Neural progenitor cell (in vitro differentiated cells): ENCODE data around the gene PFDN6. TPM values are rescaled to one million over a fixed set of nuclear protein-coding genes. Genes with fewer than 3 reads are reported as not detected.

Experiments used
- DNase-seq: peaks from one replicate; pipeline ENCODE4 v3.0.0-alpha.2; 2016; ENCODE audit warnings: low spot score
- H2AFZ ChIP-seq: fragments of 200-600 bp; sonication (generic); replicated peaks from 2 replicates; pipeline ENCODE4 v1.6.1; 2016; ENCODE audit warnings: antibody characterized with exemption
- H3F3A ChIP-seq: fragments of 200-600 bp; sonication (generic); 2 replicates; pipeline ENCODE4 v1.6.1; 2016; ENCODE audit warnings: antibody characterized with exemption, low read depth
- H3K27ac ChIP-seq: fragments of 200-600 bp; sonication (generic); 2 replicates; pipeline ENCODE4 v1.5.1; 2016; ENCODE audit warnings: mild to moderate bottlenecking
- H3K27me3 ChIP-seq: fragments of 200-600 bp; sonication (generic); 2 replicates; pipeline ENCODE4 v1.6.1; 2016; ENCODE audit warnings: mild to moderate bottlenecking, moderate library complexity
- H3K36me3 ChIP-seq: fragments of 200-600 bp; sonication (generic); 2 replicates; pipeline ENCODE4 v1.5.1; 2016
- H3K4me1 ChIP-seq: fragments of 200-600 bp; sonication (generic); 2 replicates; pipeline ENCODE4 v1.6.1; 2016; ENCODE audit warnings: mixed run types
- H3K4me2 ChIP-seq: fragments of 200-600 bp; sonication (generic); 2 replicates; pipeline ENCODE4 v1.6.1; 2016
- H3K4me3 ChIP-seq: fragments of 200-600 bp; sonication (generic); 2 replicates; pipeline ENCODE4 v1.5.1; 2016
- H3K79me2 ChIP-seq: fragments of 200-600 bp; sonication (generic); 2 replicates; pipeline ENCODE4 v1.6.1; 2016; ENCODE audit warnings: low read depth
- H3K9ac ChIP-seq: fragments of 200-600 bp; sonication (generic); 2 replicates; pipeline ENCODE4 v1.6.1; 2016
- H3K9me3 ChIP-seq: fragments of 200-600 bp; sonication (generic); 2 replicates; pipeline ENCODE4 v1.5.1; 2016; ENCODE audit warnings: low read depth
- H4K20me1 ChIP-seq: fragments of 200-600 bp; sonication (generic); 2 replicates; pipeline ENCODE4 v1.6.1; 2016; ENCODE audit warnings: low read depth
- H3K27ac Mint-ChIP-seq: 3 replicates; pipeline ENCODE4 v1.8.0; 2021; ENCODE audit warnings: mixed read lengths
- H3K27me3 Mint-ChIP-seq: 2 replicates; pipeline ENCODE4 v1.8.0; 2022; ENCODE audit warnings: low read depth, mild to moderate bottlenecking, inconsistent platforms, moderate library complexity, mixed read lengths; ENCODE audit not compliant: insufficient read depth
- H3K36me3 Mint-ChIP-seq: 3 replicates; pipeline ENCODE4 v1.8.0; 2021; ENCODE audit warnings: mixed read lengths
- H3K4me1 Mint-ChIP-seq: 3 replicates; pipeline ENCODE4 v1.8.0; 2021; ENCODE audit warnings: mixed read lengths
- H3K4me3 Mint-ChIP-seq: 3 replicates; pipeline ENCODE4 v1.8.0; 2021; ENCODE audit warnings: mild to moderate bottlenecking, moderate library complexity, mixed read lengths
- H3K9me3 Mint-ChIP-seq: 3 replicates; pipeline ENCODE4 v1.8.0; 2020; ENCODE audit warnings: mixed read lengths
- CTCF ChIP-seq: fragments of 200-600 bp; sonication (generic); IDR thresholded peaks from 2 replicates; pipeline ENCODE4 v1.5.1; 2017; ENCODE audit warnings: antibody characterized with exemption, mild to moderate bottlenecking
- EZH2 ChIP-seq: fragments of 200-600 bp; sonication (generic); IDR thresholded peaks from 2 replicates; pipeline ENCODE4 v1.6.1; 2017; ENCODE audit warnings: antibody characterized with exemption, mild to moderate bottlenecking, moderate library complexity
- EZH2phosphoT487 ChIP-seq: fragments of 200-600 bp; sonication (generic); IDR thresholded peaks from 2 replicates; pipeline ENCODE4 v1.6.1; 2017; ENCODE audit warnings: antibody characterized with exemption
- total RNA-seq: library from RNA; depleted of rRNA; stranded (reverse); fragments of >200 nt; gene quantifications from 2 replicates; pipeline ENCODE4 v1.2.3, GENCODE V29; 2015; ENCODE audit warnings: low replicate concordance

PFDN6 gene
- total RNA-seq, 1 donor from 2014 or later = 35.6 TPM

DNA sequence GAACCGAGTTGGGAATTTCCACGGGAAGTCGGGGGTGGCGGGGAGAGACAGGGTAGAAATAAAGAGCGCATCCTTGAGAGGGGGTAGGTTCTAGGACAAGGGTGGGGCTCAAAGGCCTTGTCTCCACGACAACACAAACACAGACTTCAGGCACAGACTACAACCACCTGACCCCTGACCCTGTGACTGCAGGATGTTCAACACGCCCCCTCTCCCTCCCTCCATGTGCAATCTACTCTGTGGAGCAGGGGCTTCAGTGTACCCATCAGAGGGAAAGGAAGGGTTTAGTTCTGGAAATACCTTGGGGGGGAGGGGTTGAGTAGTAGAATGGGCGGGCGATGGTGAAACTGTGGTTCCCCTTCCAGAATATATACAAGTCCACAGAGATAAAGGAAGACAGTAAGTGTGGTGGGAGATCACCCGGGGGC lies 25.1 kb downstream of the PFDN6 start:
- H3K27ac Mint-ChIP-seq = peak overlapping the region; percentile 46
- peak; percentile 62 for DNase-seq
- no peaks in the 10 kb centered on the region for H3K9me3 Mint-ChIP-seq
- no peak overlapping the region for H3K27ac ChIP-seq
- H2AFZ ChIP-seq = no peak overlapping the region
- H3K36me3 Mint-ChIP-seq = peaks cover 15% of the 10 kb centered on the region
- peaks cover 55% of the 10 kb centered on the region for H3K4me1 Mint-ChIP-seq
- peak overlapping the region; percentile 54 for H3K4me3 ChIP-seq
- no peak overlapping the region for H3K9ac ChIP-seq
- peaks cover 25% of the 10 kb centered on the region for H3K27me3 ChIP-seq
- peaks cover 62% of the 10 kb centered on the region for H3F3A ChIP-seq
- peaks cover 9% of the 10 kb centered on the region for H3K79me2 ChIP-seq
- H3K27me3 Mint-ChIP-seq = peaks cover 16% of the 10 kb centered on the region
- peaks cover 26% of the 10 kb centered on the region for H3K4me1 ChIP-seq
- H3K4me3 Mint-ChIP-seq = peak overlapping the region; percentile 95
- no peaks in the 10 kb centered on the region for H3K9me3 ChIP-seq
- no peaks in the 10 kb centered on the region for H3K36me3 ChIP-seq
- TF ChIP-seq EZH2 (no peak), EZH2phosphoT487 (no peak), CTCF (no peak)
- peaks cover 27% of the 10 kb centered on the region for H4K20me1 ChIP-seq
- H3K4me2 ChIP-seq = peak overlapping the region; percentile 99

DNA sequence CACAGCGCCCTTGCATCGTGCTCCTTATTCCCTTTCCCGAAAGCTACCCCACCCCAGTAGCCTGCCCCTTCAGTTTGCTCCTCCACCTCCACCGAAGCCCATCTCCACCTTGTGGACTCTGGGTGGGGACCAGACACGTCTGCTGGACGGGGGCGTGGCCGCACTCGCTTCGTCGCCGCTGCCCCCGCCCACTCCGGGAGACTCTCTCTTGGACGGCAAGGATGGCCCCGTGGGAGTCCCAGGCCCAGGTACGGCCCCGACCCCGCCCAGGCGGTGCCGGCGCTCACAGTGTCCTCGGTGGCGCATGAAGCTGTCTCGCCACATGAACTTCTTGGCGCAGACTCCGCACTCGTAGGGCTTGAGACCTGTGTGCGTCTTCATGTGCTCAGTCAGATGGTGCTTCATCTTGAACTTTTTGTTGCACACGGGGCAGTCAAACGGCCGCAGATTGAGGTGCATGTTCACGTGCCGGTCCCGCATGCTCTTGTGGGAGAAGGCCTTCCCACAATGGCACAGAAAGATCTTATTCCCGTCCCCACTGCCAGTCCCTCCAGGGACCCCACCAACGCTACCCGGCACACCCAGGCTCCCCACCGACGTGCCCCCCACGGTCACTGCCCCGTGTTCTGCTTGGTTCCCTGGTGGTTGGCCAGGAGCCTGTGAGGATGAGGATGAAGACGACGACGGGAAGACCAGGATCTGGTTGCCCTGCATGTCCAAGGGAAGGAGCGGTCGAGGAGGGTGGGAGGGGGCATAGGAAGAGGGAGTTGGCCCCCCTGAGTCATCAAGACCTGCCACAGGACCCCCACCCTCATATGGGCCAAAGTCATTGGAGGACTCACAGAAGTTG lies 25.8 kb downstream of the PFDN6 start:
- Histone ChIP-seq H3K27me3 (peaks cover 25% of the 10 kb centered on the region), H3K36me3 (no peaks in the 10 kb centered on the region), H3K79me2 (peaks cover 16% of the 10 kb centered on the region), H2AFZ (no peak overlapping the region), H3F3A (peaks cover 68% of the 10 kb centered on the region), H3K9me3 (no peaks in the 10 kb centered on the region), H3K4me1 (peaks cover 26% of the 10 kb centered on the region), H3K4me2 (peak overlapping the region; percentile 99), H3K27ac (no peak overlapping the region), H4K20me1 (peaks cover 27% of the 10 kb centered on the region), H3K4me3 (peak overlapping the region; percentile 54), H3K9ac (no peak overlapping the region)
- H3K9me3 Mint-ChIP-seq = no peaks in the 10 kb centered on the region
- peak; percentile 43 for DNase-seq
- H3K27me3 Mint-ChIP-seq = peaks cover 16% of the 10 kb centered on the region
- peaks cover 18% of the 10 kb centered on the region for H3K36me3 Mint-ChIP-seq
- peak overlapping the region; percentile 95 for H3K4me3 Mint-ChIP-seq
- H3K27ac Mint-ChIP-seq = peak overlapping the region; percentile 46
- no peak for TF ChIP-seq EZH2phosphoT487
- no peak for TF ChIP-seq EZH2
- TF ChIP-seq CTCF = no peak
- peaks cover 60% of the 10 kb centered on the region for H3K4me1 Mint-ChIP-seq

GRCh38 chr6:33315793-33316602 lies 26.6 kb downstream of the PFDN6 start:
- Mint-ChIP-seq H3K4me3 (peak overlapping the region; percentile 86), H3K4me1 (peaks cover 65% of the 10 kb centered on the region), H3K9me3 (no peaks in the 10 kb centered on the region), H3K36me3 (peaks cover 24% of the 10 kb centered on the region), H3K27ac (no peak overlapping the region), H3K27me3 (peaks cover 14% of the 10 kb centered on the region)
- Histone ChIP-seq H3K9ac (no peak overlapping the region), H2AFZ (no peak overlapping the region), H4K20me1 (peaks cover 27% of the 10 kb centered on the region), H3K27me3 (peaks cover 25% of the 10 kb centered on the region), H3K4me2 (no peak overlapping the region), H3F3A (peaks cover 70% of the 10 kb centered on the region), H3K9me3 (no peaks in the 10 kb centered on the region), H3K27ac (no peak overlapping the region), H3K36me3 (no peaks in the 10 kb centered on the region), H3K4me1 (peaks cover 26% of the 10 kb centered on the region), H3K79me2 (peaks cover 24% of the 10 kb centered on the region), H3K4me3 (no peak overlapping the region)
- DNase-seq = no peak
- TF ChIP-seq CTCF (no peak), EZH2phosphoT487 (no peak)
